Stimulated activated naive B cell treated with anti-CD40 and anti-IgM and Interleukin-4, amounts not matched to agents 10 μg/mL and 1 μg/mL and 100 μg/mL, for 72 hours (primary cell): ENCODE data around the gene CSPG4.

Source experiments
- ATAC-seq, 2 donors: fragments of 150-1000 bp; cut with Tn5 transposase; replicated peaks; 2 replicates each; pipeline ENCODE4 v1.10.0; 2021; ENCODE audit warnings: moderate library complexity in 1 of 2
- DNase-seq: peaks from one replicate; pipeline ENCODE4 v3.0.0; 2021
- H3K27ac Mint-ChIP-seq: one replicate; pipeline ENCODE4 v1.8.0; 2022; ENCODE audit warnings: mild to moderate bottlenecking, mixed read lengths
- H3K27me3 Mint-ChIP-seq, 2 donors: one replicate each; pipeline ENCODE4 v1.8.0; 2022; ENCODE audit warnings: mixed read lengths in 2 of 2
- H3K36me3 Mint-ChIP-seq, 2 donors: one replicate each; pipeline ENCODE4 v1.8.0; 2022; ENCODE audit warnings: mixed read lengths in 2 of 2, mild to moderate bottlenecking in 1 of 2
- H3K4me1 Mint-ChIP-seq, 2 donors: one replicate each; pipeline ENCODE4 v1.8.0; 2022; ENCODE audit warnings: mixed read lengths in 2 of 2, mild to moderate bottlenecking in 1 of 2
- H3K4me3 Mint-ChIP-seq, 2 donors: one replicate each; pipeline ENCODE4 v1.8.0; 2022; ENCODE audit warnings: mild to moderate bottlenecking in 2 of 2, mixed read lengths in 2 of 2, moderate library complexity in 1 of 2
- H3K9me3 Mint-ChIP-seq, 2 donors: one replicate each; pipeline ENCODE4 v1.8.0; 2022; ENCODE audit warnings: mixed read lengths in 2 of 2, mild to moderate bottlenecking in 1 of 2

Gene CSPG4

GRCh38 chr15:75673426-75674235 is 39.0 kb downstream of the CSPG4 start:
- H3K27me3 Mint-ChIP-seq = no peaks in the 10 kb centered on the region
- peaks cover 3 to 5% of the 10 kb centered on the region in 2 donors for H3K4me1 Mint-ChIP-seq
- no peaks in the 10 kb centered on the region for H3K36me3 Mint-ChIP-seq
- H3K4me3 Mint-ChIP-seq = no peak overlapping the region
- H3K9me3 Mint-ChIP-seq = no peaks in the 10 kb centered on the region
- no peak overlapping the region for H3K27ac Mint-ChIP-seq
- ATAC-seq = peak in 1 of 2 donors; percentile 35
- DNase-seq = no peak

- Mint-ChIP-seq H3K36me3 (no peaks in the 10 kb centered on the region), H3K27ac (no peak overlapping the region)
- no peak for DNase-seq
Observed at GRCh38 chr15:75672646-75673425, 39.8 kb downstream of the CSPG4 start.

GRCh38 chr15:75671730-75672602 is 40.7 kb downstream of the CSPG4 start:
- H3K27me3 Mint-ChIP-seq = peaks cover 4 to 5% of the 10 kb centered on the region in 2 donors
- H3K27ac Mint-ChIP-seq = no peak overlapping the region
- H3K4me3 Mint-ChIP-seq = no peak overlapping the region
- H3K36me3 Mint-ChIP-seq = no peaks in the 10 kb centered on the region
- no peaks in the 10 kb centered on the region for H3K4me1 Mint-ChIP-seq
- ATAC-seq = no peak
- DNase-seq = no peak
- H3K9me3 Mint-ChIP-seq = no peaks in the 10 kb centered on the region

More at GRCh38 chr15:75672646-75673425, 39.8 kb downstream of the CSPG4 start:
- no peak overlapping the region for H3K4me3 Mint-ChIP-seq
- no peaks in the 10 kb centered on the region for H3K9me3 Mint-ChIP-seq
- no peak for ATAC-seq
- peaks cover under 1 to 2% of the 10 kb centered on the region in 2 donors for H3K4me1 Mint-ChIP-seq
- peaks cover 0 to under 1% of the 10 kb centered on the region in 2 donors for H3K27me3 Mint-ChIP-seq

- Mint-ChIP-seq H3K4me3 (no peak overlapping the region), H3K27ac (no peak overlapping the region), H3K36me3 (no peaks in the 10 kb centered on the region)
Observed at GRCh38 chr15:75669879-75670212, 42.8 kb downstream of the CSPG4 start.

DNA sequence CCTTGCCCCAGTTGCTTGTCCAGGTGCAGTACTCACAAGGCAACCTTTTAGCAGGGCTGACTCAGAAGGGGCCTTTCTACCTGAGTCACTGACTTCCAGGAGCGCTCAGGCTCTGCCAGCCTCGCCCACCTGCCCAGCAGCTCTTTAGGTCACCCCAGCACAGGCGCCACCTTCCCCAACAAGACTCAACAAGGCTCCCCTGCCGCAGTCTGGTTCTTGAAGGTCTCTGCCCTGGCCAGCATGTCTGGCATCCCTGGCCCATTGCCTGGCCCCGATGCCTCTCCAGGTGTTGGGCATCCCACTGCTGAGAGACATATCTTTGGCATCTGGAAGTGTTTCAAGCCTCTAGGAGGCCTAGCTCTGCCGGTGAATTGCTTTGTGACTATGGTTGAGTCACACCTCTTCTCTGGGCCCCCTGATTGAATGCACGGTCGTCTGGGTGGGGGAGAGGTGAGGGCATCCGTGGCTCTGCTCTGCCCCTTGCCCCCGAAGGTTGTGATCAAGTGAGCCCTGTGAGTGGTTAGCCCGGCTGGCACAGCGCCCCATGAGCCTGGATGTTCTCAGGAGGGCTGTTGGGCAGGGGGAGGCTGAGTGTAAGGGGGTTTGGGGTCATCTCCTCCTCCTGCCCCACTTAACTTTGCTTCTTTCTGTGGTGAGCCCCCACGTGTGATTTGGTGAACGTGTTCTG is 43.3 kb downstream of the CSPG4 start:
- Mint-ChIP-seq H3K9me3 (no peaks in the 10 kb centered on the region), H3K4me1 (no peaks in the 10 kb centered on the region), H3K4me3 (no peak overlapping the region), H3K36me3 (no peaks in the 10 kb centered on the region), H3K27ac (peak overlapping the region; percentile 26), H3K27me3 (peaks cover 8 to 11% of the 10 kb centered on the region in 2 donors)
- DNase-seq (no peak), ATAC-seq (peak; percentile 39 to 59)

More at GRCh38 chr15:75669879-75670212, 42.8 kb downstream of the CSPG4 start:
- H3K27me3 Mint-ChIP-seq = peaks cover 8 to 11% of the 10 kb centered on the region in 2 donors
- no peaks in the 10 kb centered on the region for H3K9me3 Mint-ChIP-seq
- no peaks in the 10 kb centered on the region for H3K4me1 Mint-ChIP-seq
- DNase-seq (no peak), ATAC-seq (no peak)

DNA sequence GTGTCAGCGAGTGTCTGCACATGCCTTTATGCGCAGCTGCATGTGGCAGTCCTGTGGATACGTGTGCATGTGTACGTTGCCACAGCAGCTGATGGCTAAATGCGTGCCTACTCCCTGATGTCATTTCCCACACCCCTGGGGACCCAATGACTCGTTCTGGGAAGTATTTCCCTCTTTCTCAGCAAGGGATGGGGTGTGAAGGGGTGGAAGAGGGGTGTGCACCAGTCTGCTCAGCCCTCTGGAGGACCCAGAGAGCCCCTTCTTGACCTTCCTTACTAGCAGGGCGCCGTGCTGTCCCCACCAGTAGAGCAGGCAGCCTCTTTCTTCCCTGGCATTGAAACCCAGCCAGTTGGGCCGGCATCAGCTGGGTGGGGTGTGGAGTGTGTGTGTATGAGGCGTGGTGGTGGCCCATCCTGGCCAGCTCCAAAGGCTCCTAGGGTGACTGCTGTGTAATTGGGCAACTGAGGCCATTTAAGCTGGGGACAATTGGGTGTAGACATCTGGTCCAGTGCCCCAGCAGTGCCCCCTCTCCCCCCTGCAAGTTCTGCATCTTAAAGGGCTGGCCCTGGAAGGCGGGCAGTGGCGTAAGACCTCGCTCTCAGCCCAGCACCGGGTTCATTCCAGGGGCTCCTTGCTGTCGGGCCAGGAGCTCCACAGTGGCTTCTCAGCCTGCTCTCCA is 45.7 kb downstream of the CSPG4 start:
- no peaks in the 10 kb centered on the region for H3K9me3 Mint-ChIP-seq
- ATAC-seq (no peak), DNase-seq (no peak)
- H3K4me3 Mint-ChIP-seq = no peak overlapping the region
- no peaks in the 10 kb centered on the region for H3K4me1 Mint-ChIP-seq
- H3K36me3 Mint-ChIP-seq = no peaks in the 10 kb centered on the region
- peaks cover 8 to 11% of the 10 kb centered on the region in 2 donors for H3K27me3 Mint-ChIP-seq
- no peak overlapping the region for H3K27ac Mint-ChIP-seq

DNA sequence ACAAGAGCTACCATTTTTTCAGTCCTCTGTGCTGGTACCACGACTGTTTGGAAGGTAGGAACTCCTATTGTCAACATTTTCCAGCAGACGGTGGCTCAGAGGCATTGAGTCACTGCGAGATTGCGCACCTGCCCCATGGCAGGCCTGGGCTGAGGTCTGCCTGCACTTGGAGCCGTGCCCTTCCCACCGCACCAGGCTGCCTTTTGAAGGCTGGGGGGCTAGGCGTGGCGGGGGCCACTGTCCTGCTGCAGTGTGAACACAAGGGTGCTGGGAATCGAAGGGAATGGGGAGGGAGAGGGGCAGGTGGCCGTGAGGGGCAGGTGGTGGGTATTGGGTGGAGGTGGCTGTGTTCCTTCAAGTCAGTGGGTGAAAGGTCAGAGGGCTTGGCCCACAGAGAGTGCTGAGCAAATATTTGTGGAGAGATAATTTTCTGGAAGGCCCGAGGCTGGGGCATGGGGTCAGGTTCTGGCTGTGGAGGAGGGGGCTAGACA is 48.7 kb downstream of the CSPG4 start:
- no peaks in the 10 kb centered on the region for H3K9me3 Mint-ChIP-seq
- peaks cover 8 to 17% of the 10 kb centered on the region in 2 donors for H3K27me3 Mint-ChIP-seq
- H3K27ac Mint-ChIP-seq = no peak overlapping the region
- H3K4me3 Mint-ChIP-seq = no peak overlapping the region
- DNase-seq = no peak
- no peak for ATAC-seq
- H3K36me3 Mint-ChIP-seq = no peaks in the 10 kb centered on the region
- no peaks in the 10 kb centered on the region for H3K4me1 Mint-ChIP-seq

DNA sequence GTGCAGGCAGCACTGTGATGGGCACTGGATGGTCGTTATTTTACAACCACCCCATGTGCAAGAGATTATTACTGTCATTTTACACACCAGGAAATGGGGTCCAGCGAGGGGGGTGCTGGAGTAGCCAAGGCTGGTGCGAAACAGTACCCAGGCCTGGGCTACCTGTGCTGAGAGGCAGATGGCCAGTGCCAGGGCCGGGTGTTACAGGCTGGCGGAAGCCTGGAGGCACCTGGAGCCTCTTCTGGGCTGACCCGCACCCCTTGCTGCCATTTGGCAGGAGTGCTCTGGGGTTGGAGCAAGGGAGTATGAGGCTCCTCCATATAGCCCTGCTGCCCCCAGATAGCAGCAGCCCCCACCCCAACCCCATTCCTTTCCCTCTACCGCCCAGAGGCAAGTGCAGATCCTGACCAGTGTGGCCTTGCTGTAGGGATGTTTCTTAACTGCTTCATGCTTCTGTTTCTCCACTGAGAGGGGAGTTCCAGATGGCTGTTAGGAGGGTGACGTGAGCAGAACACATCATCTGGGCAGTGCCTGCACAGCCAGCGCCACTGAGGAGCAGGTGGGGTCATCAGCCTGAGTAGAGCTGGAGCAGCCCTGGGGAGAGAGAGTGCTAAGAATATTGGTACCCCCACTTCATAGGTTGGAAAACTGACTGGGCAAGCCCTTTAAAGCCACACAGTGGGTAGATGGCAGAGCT is 49.7 kb downstream of the CSPG4 start:
- Mint-ChIP-seq H3K4me1 (no peaks in the 10 kb centered on the region), H3K9me3 (no peaks in the 10 kb centered on the region), H3K36me3 (no peaks in the 10 kb centered on the region), H3K4me3 (no peak overlapping the region), H3K27me3 (peaks cover 8 to 17% of the 10 kb centered on the region in 2 donors), H3K27ac (no peak overlapping the region)
- no peak for DNase-seq
- no peak for ATAC-seq

- H3K4me3 Mint-ChIP-seq = no peak overlapping the region
- H3K9me3 Mint-ChIP-seq = no peaks in the 10 kb centered on the region
- no peak overlapping the region for H3K27ac Mint-ChIP-seq
- peaks cover 4 to 12% of the 10 kb centered on the region in 2 donors for H3K27me3 Mint-ChIP-seq
- DNase-seq = no peak
- no peaks in the 10 kb centered on the region for H3K4me1 Mint-ChIP-seq
- H3K36me3 Mint-ChIP-seq = no peaks in the 10 kb centered on the region
- no peak for ATAC-seq
Observed at GRCh38 chr15:75661756-75662140, 50.9 kb downstream of the CSPG4 start.

DNA sequence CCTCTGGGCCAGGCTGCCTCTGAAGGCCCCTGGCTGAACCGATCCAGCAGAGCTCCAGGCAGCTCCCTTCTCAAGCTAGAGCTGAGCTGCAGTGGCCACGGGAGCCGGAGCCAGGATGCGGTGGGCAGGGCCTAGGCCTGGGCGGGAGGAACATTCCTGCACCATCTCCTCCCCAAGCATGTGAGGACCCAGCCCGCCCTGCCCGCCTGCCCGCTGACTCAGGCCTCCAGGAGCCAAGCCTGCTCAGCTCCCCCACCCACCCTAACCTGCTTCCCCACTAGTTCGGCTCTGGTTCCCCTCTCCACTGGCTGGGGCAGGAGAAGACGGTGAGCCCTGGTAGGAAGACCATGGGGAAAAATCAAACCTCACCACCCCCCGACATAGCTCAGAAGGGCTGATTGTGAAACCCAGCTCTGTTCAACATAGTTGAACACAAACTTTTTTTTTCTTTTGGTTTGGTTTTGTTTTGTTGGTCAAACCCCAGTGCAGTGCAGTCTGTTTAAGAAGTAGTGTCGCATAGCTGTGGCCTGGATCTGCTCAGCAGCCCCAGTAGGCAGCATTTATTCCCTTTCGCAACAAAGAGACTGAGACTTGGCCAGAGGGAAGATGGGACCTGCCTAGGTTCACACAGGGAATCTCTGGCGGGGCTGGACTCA is 51.4 kb downstream of the CSPG4 start:
- Mint-ChIP-seq H3K27me3 (peaks cover 0 to 12% of the 10 kb centered on the region in 2 donors), H3K9me3 (no peaks in the 10 kb centered on the region), H3K27ac (no peak overlapping the region), H3K36me3 (no peaks in the 10 kb centered on the region), H3K4me3 (no peak overlapping the region), H3K4me1 (no peaks in the 10 kb centered on the region)
- DNase-seq (no peak), ATAC-seq (no peak)

DNA sequence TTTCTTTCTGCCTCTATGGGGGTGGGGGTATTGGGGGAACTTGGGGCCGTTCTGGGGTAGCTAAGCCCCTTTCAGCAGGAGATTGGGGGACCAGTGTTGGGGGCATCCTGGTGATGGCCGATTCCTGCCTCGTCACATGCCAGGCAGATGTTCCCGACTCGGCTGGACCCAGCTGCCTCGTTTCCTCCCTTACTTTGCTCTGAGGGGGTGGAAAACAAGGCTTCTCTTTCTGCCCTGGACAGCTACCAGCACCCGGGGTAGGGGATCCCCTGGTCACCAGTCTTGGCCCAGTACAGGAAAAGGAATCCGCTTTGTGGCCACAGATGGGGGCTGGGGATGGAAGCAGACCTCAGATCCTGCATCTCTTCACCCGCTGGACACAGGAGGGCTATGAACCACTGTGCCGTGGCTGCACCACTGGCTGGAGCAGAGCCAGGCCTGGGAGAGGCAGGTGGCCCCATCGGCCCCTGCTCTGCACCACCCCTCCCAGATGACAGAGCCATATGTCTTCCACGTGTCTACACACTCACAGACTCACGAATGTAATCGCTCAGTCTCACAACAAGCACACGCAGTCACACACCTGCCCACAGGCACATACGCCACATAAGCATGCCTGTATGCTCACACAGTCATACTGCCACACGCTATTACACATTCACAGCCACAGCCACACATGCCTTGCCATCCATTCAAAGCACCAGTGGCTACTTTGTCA is 52.6 kb downstream of the CSPG4 start:
- DNase-seq = no peak
- H3K36me3 Mint-ChIP-seq = no peaks in the 10 kb centered on the region
- ATAC-seq = no peak
- no peaks in the 10 kb centered on the region for H3K4me1 Mint-ChIP-seq
- no peak overlapping the region for H3K4me3 Mint-ChIP-seq
- peaks cover 0 to 6% of the 10 kb centered on the region in 2 donors for H3K27me3 Mint-ChIP-seq
- H3K27ac Mint-ChIP-seq = no peak overlapping the region
- no peaks in the 10 kb centered on the region for H3K9me3 Mint-ChIP-seq

- Mint-ChIP-seq H3K4me1 (no peaks in the 10 kb centered on the region), H3K27me3 (peaks cover 0 to 6% of the 10 kb centered on the region in 2 donors), H3K4me3 (no peak overlapping the region), H3K36me3 (no peaks in the 10 kb centered on the region), H3K9me3 (no peaks in the 10 kb centered on the region), H3K27ac (no peak overlapping the region)
- ATAC-seq (no peak), DNase-seq (no peak)
Observed at GRCh38 chr15:75659141-75659771, 53.4 kb downstream of the CSPG4 start.
